GM19328 (cell line): Measurements from ENCODE around the gene GRM4.
"Not testable (repeated sequence)": the region's sequence is repeated elsewhere in the genome, so short reads cannot be mapped to it uniquely, and the experiment has no call there.

Experiments used
- ATAC-seq: cut with Tn5 transposase; IDR thresholded peaks from one replicate; pipeline ENCODE4 v1.9.1; 2021; ENCODE audit warnings: mild to moderate bottlenecking, moderate library complexity; ENCODE audit not compliant: unreplicated experiment

Gene GRM4

DNA sequence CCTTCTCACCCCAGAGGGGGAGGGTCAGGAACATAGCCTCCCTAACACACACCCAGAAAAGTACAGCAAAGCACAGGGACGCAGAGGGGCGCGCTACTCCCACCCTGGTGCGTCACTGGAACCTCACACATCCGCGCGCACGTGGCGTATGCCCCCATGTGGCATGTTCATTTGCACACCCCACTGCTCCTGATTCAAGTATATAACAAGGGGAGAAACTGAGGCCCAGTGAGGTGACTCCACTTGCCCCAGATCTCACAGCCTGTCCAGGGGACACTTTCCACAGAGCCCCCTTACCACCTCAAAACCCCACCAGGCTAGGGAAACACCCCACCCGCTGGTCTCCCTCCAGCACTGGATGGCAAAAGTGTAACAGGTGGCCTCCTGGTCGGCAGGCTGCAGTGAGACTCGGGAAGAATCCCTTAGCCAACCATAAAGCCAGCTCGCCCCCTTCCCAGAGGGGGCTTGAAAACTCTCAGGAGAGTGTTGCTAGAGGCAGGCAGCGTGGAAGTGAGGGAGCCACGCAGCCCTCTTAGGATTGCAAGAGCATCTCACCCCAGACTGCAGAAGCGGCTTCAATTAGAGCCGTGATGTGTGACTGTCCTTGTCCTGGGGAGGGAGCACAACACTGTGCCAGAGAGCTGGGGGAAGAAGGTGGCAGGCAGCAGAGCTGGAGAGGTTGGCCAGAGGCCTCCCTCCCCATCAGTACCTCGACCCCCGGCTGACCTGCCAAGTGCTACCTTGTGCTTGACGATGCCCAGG, at the start of gene GRM4:
TSS of gene GRM4 (minus strand) at position 67 of the 762 bp plus-strand sequence. CDS start 12,591 bp downstream, outside the sequence.
- ATAC-seq, result no peak

DNA sequence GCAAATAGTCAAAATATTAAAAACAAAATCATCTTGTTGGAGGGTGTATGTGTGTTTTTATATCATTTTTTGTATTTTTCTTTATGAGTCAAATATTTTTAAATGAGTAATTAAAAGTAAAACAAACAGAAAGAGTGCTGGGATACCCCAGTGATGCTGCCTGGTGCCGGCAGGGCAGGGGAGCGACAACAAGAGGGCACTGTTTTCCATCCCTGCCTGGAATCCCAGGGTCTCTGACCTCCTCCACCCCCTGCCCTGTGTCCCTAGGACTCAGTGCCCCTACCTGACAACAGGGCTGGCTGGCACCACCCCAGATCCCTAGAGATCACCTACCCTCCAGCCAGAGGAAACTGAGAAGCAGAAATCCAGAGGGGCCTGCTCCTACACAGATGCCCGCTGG, 48.9 kb upstream of the GRM4 start:
- ATAC-seq, result no peak

DNA sequence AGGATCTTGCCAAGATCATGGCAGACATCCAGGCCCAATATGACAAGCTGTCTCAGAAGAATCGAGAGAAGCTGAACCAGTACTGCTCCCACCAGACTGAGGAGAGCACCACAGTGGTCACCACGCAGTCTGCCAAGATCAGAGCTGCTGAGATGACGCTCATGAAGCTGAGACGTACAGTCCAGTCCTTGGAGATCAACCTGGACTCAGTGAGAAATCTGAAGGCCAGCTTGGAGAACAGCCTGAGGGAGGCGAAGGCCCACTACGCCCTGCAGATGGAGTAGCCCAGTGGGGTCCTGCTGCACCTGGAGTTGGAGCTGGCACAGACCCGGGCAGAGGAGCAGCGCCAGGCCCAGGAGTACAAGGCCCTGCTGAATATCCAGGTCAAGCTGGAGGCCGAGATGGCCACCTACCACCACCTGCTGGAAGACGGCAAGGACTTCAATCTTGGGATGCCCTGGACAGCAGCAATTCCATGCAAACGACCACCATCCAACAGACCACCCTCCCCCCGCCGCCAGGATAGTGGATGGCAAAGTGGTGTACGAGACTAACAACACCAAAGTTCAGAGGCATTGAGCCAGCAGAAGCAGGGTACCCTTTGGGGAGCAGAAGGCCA, 44.7 kb upstream of the GRM4 start:
- ATAC-seq, result no peak

DNA sequence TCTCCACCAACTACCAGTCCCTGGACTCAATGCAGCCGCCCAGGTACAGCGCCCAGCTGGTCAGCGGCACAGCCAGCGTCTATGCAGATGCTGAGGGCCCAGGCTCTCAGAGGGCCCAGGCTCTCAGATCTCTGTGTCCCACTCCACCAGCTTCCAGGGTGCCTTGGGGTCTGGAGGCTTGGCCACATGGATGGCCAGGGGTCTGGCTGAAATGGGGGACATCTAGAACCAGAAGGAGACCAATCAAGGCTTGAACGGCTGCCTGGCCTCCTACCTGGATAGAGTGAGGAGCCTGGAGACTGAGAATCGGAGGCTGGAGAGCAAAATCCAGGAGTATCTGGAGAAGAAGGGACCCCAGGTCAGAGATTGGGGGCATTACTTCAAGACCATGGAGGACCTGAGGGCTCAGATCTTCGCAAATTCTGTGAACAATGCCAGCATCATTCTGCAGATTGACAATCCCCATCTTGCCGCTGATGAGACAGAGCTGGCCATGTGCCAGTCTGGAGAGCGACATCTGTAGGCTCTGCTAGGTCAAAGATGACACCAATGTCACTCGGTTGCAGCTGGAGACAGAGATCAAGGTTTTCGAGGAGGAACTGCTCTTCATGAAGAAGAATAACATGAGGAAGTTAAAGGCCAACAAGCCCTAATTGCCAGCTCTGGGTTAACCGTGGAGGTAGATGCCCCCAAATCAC, 44.1 kb upstream of the GRM4 start:
- ATAC-seq, result no peak

DNA sequence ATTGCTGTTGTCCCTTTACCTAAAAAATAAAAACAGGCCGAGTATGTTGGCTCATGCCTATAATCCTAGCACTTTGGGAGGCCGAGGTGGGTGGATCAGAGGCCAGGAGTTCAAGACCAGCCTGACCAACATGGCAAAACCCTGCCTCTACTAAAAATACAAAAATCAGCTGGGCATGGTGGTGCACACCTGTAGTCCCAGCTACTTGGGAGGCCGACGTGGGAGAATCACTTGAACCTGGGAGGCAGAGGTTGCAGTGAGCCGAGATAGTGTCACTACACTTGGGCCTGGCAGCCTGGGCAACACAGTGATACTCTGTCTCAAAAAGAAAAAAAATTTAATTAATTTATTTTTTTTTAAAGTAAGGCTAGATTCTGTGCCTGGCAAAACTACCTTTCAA, 38.8 kb upstream of the GRM4 start:
- ATAC-seq, result not testable (repeated sequence)

DNA sequence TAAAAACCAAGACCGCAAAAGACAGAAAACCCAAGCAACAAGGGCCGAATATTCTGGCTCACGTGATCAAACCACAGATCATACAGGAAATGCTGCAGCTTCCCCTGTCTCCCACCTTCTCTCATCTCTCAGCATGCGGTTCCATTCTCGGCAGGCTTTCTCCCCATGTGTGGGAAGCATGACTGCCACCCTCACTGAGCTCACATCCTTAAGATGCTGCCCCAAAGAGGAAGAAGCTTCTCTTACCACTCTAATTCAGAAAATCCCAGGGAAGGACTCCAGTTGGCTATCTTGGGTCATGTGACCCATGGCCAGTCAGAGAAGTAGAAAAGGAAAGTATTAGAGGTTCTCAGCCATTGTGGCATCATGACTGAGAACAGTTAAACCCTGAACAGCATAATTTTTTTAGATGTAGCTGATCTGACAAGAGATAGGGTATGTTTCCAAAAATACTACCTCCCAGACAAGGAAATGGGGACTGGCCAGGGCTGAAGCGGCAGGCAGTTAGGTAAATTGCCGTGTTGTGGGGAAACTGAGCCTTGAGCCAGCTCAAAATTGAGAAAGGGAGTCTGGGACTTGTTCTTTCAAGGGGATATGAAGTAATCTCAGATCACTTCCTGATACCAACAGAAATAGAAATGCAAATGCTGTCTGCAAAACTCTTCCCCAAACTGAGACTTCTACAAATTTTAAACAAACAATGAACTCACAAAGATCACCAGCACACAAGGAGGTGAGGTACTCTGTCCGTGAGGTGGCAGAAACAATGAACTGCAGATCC, 37.1 kb upstream of the GRM4 start:
- no peak for ATAC-seq

DNA sequence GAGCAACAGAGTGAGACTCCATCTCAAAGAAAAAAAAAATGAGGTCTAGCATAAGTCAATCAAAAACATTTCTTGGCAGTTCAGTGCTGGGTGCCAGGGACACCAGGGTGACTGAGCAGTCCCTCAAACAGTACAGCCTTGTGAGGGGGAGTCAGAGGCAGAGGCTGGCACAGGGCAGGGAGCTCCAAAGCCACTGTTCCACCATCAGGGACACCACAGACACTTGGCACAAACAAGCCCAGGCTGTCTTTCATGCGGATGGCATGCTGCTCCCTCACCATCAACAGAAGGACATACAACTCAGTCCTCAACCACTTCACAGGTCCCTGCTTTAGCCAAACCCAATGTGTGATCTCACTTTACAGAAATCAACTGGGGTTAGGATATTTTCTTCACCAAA, 36.0 kb upstream of the GRM4 start:
- no peak for ATAC-seq

DNA sequence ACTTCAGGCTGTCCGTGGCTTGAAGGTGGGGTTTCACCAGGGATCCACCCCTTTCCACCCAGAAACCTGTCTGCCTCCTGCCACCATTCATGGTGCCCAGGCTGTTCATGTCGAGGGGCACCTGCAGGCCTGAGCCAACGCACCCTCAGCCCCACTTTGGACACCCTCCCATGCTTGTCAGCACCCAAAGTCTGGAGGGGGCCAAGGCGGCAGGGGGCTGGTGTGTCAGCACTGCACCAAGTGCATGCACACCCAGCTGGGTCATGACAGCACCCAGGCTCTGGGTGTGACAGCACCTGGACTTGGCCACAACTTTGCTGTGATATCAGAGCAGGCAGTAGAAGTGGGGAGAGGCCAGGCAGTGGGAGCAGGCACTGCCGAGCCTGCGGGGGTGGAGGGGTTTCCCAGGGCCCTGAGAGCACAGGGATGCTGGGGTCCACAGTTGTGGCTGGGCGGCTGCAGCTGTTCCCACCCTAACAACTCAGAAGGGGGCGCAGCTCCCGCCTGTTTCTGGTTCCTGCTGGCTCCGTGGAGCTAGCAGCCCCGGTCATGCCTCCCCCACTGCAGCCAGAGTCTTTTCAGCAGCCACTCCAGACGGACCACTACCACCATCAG, 33.3 kb upstream of the GRM4 start:
- no peak for ATAC-seq

DNA sequence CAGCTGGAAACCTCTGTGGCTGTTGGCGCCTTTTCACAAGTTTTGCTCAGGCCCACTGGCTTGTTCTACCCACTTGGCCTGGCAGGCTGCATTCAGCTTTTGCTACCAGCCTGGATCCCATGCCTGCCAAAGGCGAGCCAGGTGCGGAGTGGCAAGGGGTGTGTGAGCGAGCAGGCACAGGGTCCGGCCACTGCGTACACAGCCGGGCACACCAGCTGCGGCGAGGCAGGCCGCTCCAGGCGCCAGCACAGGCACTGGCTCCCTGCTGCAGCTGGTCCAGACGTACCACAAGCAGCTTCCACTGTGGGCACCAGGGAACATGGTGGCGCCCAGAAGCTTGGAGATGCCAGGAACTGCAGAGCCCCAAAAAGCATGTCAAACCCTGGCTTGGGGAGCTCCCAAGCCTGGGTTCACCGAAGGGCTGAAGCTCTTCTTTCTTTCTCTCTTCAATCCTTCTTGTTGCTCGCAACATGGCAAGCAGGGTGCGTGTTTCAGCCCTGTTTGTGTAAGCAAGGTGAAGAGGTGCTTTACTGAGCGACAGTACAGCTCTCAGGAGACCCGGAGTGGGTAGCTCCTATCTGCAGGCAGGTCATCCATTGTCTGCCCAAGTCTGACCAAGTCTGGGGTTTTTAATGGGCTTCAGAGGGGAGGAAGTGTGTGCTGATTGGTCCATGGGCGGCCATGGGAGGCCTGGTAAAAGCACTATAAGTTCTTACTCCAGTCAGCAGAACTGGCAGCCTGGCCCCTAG, 32.6 kb upstream of the GRM4 start:
- no peak for ATAC-seq

DNA sequence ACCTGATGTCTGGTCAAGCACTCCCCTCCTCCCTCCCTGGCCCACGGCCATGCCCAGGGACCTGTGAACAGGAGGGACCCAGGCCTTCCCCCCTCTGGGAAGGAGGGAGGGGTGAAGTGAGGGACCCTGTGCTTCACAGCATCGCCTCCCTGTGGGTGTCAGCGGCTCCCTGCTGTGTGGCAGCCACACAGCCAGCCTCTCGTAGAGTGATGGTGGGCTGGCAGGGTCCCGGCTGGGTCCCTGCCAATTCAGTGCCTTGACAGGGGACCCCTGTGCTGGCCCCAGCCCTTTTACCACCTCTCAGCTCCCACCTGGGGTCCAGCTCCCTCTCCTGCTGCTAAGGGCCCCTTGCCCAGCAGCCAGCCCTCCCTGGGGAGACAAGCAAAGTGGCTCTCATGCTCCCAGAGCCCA, 31.3 kb upstream of the GRM4 start:
- ATAC-seq, result no peak

DNA sequence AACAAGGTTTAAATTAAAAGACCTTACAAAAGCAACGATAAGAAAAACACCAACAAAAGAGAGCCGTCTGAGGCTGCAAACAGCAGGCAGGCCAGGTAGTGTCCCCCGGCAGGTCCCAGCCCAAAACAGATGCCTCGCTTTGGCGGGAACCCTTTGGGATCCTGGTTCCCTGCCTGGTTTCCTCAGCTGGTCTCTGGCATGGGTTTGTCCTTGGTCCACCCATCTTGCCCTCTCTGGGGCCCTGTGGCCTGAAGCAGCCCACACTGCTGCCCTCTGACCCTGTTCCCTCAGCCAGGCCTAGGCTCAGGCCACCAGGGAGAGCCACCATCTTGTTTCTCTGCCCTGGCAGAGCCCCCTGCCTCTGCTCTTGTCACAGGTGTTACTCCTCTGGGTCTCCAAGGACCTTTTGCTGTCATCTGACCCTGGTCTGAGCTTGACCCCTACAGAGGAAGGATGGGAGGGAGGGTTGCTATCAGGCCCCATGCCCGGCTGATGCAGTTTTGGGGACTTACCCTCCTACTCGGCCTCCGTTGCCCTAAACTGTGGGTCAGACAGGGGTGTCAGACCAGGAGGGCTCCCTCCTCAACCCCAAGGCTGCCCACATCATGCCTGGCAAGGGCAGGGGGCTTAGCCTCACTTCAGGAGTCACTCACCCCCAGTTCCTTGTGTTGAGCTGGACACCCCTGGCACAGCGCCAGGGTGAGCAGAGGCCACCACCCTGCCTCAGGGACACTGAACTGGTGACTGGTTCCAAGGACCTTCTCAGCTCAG, 30.6 kb upstream of the GRM4 start:
- ATAC-seq, result no peak

DNA sequence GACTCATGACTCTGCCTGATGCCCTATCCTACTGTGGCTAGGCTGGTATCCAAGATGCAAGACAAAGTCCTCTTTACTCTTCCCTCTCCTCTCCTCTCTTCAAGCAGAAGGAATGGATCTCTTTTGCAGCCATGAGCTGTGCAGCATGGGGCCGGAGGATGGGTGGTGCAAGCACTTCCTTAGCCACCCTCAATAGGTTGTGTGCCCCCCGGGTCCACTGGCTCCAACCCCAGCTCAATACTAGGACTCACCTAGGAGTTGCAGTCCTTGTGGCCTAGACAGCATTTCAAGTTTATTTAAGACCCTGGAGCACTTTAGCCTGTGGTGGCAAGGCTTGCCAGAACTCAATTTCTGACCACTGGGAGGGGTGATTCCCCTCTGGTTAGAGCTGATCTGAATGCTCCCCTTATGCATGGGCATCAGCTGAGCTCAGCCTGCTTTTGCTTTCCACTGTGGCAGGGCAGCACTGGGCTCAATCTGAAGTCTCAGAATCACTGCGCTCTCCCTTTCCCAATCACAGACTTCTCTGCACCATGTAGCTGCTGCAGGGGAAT, 29.0 kb upstream of the GRM4 start:
- ATAC-seq, result no peak

DNA sequence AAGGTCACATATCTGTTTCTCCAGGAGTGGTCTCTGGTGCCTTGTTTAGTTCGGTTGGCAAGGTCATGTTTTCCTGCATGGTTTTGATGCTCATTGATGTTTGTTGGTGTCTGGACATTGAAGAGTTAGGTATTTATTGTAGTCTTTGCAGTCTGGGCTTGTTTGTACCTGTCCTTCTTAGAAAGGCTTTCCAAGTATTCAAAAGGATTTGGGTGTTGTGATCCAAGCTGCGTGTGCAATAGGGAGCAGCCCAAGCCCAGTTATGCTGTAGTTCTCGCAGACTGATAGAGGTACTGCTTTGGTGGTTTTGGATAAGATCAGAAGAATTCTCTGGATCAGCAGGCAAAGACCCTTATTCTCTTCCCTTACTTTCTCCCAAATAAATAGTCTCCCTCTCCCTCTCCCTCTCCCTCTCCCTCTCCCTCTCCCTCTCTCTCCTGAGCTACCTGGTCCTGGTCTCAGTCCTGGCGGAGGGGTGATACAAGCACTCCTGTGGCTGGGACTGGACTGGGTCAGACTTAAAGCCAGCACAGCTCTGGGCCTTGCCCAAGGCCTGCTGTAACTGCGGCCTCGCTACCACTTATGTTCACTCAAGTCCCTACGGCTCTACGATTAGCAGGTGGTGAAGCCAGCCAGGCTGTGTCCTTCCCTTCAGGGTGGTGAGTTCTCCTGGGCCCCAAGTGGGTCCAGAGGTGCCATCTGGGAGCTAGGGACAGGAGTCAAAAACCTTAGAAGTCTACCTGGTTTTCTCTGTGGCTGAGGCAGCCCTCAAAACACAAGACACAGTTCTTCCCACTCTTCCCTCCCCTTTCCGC, 27.3 kb upstream of the GRM4 start:
- ATAC-seq, result no peak

DNA sequence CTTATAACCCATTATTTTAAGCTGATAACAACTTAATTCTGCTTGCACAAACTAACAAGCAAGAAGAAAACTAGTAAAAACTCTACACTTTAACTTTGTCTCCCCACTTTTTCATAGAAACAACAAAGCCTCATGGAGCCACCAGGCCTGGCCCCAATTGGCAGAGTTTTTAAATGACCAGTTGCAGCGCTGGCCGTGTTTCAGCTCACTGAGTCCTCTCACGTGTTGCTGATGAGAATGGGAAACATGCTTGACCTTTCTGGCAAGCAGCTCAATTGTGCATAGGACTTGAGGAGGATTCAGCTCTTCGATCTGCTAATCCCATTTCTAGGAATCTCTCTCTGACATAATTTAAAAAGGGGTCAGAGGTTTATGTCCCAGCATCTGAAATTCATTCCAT, 24.5 kb upstream of the GRM4 start:
- ATAC-seq, result no peak

DNA sequence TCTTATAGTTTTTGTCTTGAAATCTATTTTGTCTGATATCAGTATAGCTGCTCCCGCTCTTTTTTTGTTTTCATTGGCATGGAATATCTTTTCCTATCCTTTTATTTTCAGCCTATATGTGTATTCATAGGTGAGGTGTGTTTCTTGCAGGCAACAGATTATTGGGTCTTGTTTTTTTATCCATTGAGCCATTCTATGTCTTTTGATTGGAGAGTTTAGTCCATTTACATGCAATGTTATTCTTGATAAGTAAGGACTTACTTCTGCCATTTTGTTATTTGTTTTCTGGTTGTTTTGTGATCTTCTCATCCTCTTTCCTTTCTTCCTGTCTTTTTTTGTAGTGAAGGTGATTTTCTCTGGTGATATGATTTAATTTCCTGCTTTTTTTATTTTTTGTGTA, 24.0 kb upstream of the GRM4 start:
- no peak for ATAC-seq

DNA sequence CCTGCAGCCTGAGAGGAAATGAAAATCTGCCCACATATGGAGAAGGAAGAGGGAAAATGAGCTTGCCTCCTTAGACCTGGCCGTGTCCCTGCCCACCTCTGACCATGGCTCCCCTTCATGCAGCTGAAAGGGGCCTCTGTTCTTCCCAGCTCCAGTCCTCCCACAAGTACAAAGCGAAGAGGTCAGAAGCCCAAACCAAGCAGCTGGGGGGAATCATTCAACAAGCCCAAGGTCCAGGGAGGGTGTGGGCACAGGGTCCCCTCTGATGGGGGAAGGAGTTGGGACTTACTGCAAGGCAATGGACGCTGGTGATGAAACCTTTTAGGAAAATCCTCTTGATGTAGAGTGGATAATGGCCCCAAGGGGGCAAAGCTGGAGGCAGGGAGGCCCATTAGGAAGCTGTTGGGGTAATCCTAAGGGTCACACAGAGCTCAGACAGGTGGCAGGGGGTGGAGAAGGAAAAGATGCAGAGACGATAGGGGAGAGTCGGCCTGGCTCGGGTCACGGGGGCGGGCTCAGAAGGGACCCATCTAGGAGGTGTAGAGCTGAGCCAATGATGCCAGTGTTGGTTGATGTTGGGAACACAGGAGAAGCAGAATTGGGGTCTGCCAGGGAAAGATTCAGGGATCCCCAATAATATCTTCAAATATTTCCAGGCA, 16.1 kb upstream of the GRM4 start:
- ATAC-seq, result no peak

DNA sequence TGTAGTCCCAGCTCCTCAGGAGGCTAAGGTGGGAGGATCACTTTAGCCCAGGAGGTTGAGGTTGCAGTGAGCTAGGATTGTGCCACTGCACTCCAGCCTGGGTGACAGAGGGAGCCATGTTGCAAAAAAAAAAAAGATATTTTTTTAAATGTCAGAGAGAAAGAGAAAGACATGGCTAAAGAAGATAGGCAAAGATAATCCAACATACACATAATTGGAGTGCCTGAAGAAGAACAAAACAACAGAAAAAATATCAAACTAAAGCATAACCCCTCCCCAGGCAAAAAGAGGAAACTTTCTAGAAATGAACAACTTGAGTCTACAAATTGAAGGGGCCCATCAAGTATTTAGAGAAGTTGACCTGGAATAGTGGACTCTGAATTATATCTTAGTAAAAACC, 14.0 kb upstream of the GRM4 start:
- ATAC-seq, result no peak

DNA sequence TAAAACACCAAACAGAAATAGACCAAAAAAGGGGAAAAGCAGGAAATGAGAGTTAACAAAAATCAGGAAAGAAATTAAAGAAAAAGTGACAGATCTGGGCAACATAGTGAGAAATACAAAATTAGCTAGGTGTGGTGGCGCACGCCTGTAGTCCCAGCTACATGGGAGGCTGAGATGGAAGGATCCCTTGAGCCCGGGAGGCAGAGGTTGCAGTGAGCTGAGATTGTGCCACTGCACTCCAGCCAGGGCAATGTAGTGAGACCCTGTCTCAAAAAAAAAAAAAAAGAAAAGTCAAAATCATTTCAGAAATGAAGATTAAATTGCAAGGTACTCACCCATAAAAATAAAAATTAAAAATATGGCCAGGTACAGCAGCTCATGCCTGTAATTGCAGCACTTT, 13.0 kb upstream of the GRM4 start:
- no peak for ATAC-seq
